Nephron (organoid): Measurements from ENCODE around the gene SLC25A34.

Source experiments
- H3K27ac Mint-ChIP-seq, 3 experiments: 2 replicates each; pipeline ENCODE4 v1.8.0; 2020; ENCODE audit warnings: mixed read lengths in 3 of 3, mild to moderate bottlenecking in 2 of 3, moderate library complexity in 1 of 3
- H3K27me3 Mint-ChIP-seq: 2 replicates; pipeline ENCODE4 v1.8.0; 2021; ENCODE audit warnings: low read depth, mild to moderate bottlenecking, moderate library complexity, mixed read lengths
- H3K36me3 Mint-ChIP-seq: 2 replicates; pipeline ENCODE4 v1.8.0; 2020; ENCODE audit warnings: low read depth, mixed read lengths
- H3K4me1 Mint-ChIP-seq: 2 replicates; pipeline ENCODE4 v1.8.0; 2020; ENCODE audit warnings: mixed read lengths
- H3K4me3 Mint-ChIP-seq, 3 experiments: 2 replicates each; pipeline ENCODE4 v1.8.0; 2020; ENCODE audit warnings: mild to moderate bottlenecking in 3 of 3, mixed read lengths in 3 of 3, moderate library complexity in 2 of 3
- H3K9me3 Mint-ChIP-seq: 2 replicates; pipeline ENCODE4 v1.8.0; 2020; ENCODE audit warnings: mixed read lengths
- TF ChIP-seq, protein P1 (sequence below), 3 experiments: fragments of 200-600 bp; sonication (generic); IDR thresholded peaks; one replicate each; pipeline ENCODE4 v1.5.0; 2021; ENCODE audit warnings: antibody characterized with exemption in 3 of 3; ENCODE audit not compliant: unreplicated experiment in 3 of 3

The SLC25A34 gene

DNA sequence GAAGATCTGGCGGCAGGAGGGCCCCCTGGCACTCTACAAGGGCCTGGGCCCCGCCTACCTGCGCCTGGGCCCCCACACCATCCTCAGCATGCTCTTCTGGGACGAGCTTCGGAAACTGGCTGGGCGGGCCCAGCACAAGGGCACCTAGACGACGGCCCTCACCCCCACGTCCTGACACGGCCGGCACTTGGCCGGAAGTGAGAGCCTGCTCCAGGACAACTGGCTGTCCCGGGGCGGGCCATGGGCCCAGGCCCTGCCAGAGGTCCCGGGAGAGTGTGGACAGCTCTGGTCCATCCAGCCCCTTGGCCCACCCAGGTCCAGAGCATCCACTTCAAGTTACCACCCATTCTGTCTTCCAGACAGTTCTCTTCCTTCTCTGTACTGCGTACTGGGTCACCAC lies 3.2 kb downstream of the SLC25A34 start:
- H3K4me3 Mint-ChIP-seq, result no peak overlapping the region
- no peak overlapping the region for H3K27ac Mint-ChIP-seq
- no peaks in the 10 kb centered on the region for H3K9me3 Mint-ChIP-seq
- H3K27me3 Mint-ChIP-seq, result no peaks in the 10 kb centered on the region
- peaks cover 4% of the 10 kb centered on the region for H3K36me3 Mint-ChIP-seq
- TF ChIP-seq, protein P1, sequence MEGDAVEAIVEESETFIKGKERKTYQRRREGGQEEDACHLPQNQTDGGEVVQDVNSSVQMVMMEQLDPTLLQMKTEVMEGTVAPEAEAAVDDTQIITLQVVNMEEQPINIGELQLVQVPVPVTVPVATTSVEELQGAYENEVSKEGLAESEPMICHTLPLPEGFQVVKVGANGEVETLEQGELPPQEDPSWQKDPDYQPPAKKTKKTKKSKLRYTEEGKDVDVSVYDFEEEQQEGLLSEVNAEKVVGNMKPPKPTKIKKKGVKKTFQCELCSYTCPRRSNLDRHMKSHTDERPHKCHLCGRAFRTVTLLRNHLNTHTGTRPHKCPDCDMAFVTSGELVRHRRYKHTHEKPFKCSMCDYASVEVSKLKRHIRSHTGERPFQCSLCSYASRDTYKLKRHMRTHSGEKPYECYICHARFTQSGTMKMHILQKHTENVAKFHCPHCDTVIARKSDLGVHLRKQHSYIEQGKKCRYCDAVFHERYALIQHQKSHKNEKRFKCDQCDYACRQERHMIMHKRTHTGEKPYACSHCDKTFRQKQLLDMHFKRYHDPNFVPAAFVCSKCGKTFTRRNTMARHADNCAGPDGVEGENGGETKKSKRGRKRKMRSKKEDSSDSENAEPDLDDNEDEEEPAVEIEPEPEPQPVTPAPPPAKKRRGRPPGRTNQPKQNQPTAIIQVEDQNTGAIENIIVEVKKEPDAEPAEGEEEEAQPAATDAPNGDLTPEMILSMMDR (IDR thresholded peaks at IDR 0.05; ENCODE audit: unreplicated experiment in 3 of 3), result no peak
- peaks cover 21% of the 10 kb centered on the region for H3K4me1 Mint-ChIP-seq

DNA sequence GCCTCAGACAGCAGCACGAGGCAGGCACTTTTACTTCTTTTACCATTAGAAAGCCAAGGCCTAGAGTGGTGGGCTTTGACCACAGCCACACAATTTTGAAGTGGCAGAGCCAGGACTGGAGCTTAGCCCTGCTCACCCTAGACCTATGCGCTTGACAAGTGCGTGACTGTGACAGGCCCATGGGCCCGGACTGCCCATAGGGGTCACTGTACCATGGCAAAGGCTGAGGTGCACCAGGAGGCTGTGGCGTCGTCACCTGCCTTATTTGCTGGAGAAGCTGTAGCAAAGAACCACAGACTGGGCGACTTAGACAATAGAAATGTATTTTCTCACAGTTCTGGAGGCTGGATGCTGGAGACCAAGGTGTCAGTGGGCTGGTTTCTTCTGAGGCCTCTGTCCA lies 3.7 kb downstream of the SLC25A34 start:
- TF ChIP-seq, protein P1 (IDR thresholded peaks at IDR 0.05; ENCODE audit: unreplicated experiment in 3 of 3), result no peak
- Mint-ChIP-seq H3K9me3 (no peaks in the 10 kb centered on the region), H3K27ac (no peak overlapping the region), H3K4me1 (peaks cover 21% of the 10 kb centered on the region), H3K4me3 (no peak overlapping the region), H3K36me3 (peaks cover 4% of the 10 kb centered on the region), H3K27me3 (no peaks in the 10 kb centered on the region)

DNA sequence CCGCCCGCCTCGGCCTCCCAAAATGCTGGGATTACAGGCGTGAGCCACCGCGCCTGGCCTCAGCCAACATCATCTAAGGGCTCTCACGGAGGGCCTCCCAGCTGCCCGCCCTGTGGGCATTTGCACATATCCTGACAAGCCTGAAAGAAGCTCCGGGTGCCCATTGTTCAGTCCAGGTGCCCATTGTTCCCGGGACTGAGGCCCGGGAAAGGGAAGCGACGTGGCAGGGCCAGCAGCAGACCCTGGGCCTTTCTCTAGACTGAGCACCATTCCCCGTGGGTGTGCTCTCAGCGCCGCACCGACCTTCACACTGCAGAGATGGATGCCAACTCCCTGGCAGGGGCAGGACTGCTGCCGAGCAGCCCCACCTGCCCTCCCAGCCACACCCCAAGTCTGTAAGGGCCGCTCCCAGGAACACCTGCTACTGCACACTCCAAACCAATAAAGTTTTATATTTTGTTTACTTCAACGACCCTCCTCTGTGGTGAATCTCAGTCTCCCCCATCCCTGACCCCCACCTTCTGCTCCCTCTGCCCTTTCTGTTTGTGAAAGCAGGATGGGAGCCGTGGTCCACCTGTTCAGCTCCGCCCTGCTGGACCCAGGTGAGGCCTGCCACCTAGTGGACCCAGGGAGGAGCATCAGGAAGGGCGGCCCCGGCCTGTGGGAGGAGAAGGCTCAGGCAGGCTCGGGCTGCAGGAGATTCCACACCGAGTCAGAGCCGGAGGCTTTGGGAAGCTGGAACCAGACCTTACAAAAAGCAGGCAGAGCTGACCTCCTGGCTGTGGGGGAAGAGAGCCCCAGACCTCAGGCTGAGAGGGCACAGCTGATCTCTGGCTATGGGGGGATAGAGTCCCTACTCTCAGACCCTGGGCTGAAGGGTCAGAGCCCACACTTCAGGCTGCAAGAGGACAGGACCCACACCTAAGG lies 5.1 kb downstream of the SLC25A34 start:
- H3K4me3 Mint-ChIP-seq, result peak overlapping the region in 1 of 3 experiments; percentile 28
- peaks cover 4% of the 10 kb centered on the region for H3K36me3 Mint-ChIP-seq
- H3K27me3 Mint-ChIP-seq, result no peaks in the 10 kb centered on the region
- TF ChIP-seq, protein P1 (IDR thresholded peaks at IDR 0.05; ENCODE audit: unreplicated experiment in 3 of 3), result peak; percentile 79 to 86 (median 80)
- H3K9me3 Mint-ChIP-seq, result no peaks in the 10 kb centered on the region
- peak overlapping the region in 1 of 3 experiments; percentile 12 for H3K27ac Mint-ChIP-seq
- H3K4me1 Mint-ChIP-seq, result peaks cover 21% of the 10 kb centered on the region

DNA sequence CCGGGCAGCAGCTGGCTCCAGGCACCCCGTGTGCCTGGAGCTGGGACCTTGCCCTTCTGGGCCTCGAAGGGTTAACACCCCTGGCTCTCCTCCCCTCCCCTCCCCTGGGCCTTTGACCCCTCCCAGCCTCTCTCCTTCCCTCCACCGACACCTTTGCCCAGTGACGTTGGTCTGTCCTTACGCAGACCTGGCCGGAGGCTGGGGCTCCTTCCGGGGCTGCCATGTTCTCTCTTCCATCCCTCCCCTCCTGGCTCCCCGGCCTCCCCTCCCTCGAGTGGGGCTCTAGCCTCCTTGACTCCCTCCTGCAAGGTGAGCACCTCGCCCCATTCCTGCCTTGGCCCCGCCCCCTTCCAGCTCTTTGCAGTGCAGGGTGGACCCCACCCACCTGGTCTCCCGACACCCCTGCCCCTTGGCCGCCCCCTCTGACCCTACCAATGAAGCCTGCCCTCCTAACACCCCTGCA lies 6.3 kb downstream of the SLC25A34 start, which contains the start of gene TMEM82:
TSS of gene TMEM82 (plus strand) at position 161 of the 463 bp plus-strand sequence. CDS start at position 222, 61 bp downstream.
- Mint-ChIP-seq H3K27ac (peak within 1 kb of the TSS in 1 of 3 experiments; percentile 12), H3K4me3 (peak within 1 kb of the TSS in 1 of 3 experiments; percentile 28), H3K27me3 (no peaks in the 10 kb centered on the region), H3K36me3 (peaks cover 4% of the 10 kb centered on the region), H3K4me1 (peaks cover 15% of the 10 kb centered on the region), H3K9me3 (no peaks in the 10 kb centered on the region)
- TF ChIP-seq, protein P1 (IDR thresholded peaks at IDR 0.05; ENCODE audit: unreplicated experiment in 3 of 3), result no peak

DNA sequence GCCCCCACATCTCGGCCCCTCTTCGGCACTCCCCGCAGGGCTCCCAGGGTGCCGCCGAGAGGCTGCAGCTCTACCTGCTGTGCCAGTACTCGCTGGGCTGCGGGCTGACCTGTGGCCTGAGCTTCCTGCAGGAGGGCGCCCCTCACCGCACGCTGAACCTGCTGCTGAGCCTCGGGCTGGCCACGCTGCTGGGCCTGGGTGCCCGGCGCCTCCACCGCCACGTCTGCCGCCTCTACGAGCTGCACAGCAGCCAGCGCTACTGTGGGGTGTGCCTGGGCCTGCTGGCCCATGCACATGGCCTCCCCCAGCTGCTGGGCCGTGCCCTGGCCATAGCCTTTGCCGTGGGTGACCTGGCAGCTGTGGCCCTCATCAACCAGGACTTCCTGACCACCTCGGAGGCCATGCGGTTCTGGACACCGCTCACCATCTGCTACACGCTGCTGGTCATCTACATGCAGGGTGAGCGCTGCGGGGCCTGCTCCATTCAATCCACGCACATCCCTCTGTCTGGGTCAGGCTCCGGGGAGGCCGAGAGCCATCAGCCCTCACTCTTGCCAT lies 8.1 kb downstream of the SLC25A34 start:
- peaks cover 3% of the 10 kb centered on the region for H3K4me1 Mint-ChIP-seq
- no peaks in the 10 kb centered on the region for H3K27me3 Mint-ChIP-seq
- peak overlapping the region in 1 of 3 experiments; percentile 11 for H3K27ac Mint-ChIP-seq
- TF ChIP-seq, protein P1 (IDR thresholded peaks at IDR 0.05; ENCODE audit: unreplicated experiment in 3 of 3), result no peak
- H3K4me3 Mint-ChIP-seq, result no peak overlapping the region
- H3K36me3 Mint-ChIP-seq, result no peaks in the 10 kb centered on the region
- no peaks in the 10 kb centered on the region for H3K9me3 Mint-ChIP-seq
